ENCODE data around the gene TTBK1. TPM values are rescaled to one million over a fixed set of nuclear protein-coding genes. Genes with fewer than 3 reads are reported as not detected.

Gene TTBK1
- total and polyA plus RNA-seq, 7 donors: under 0.01 to 0.55 (median 0.25) TPM; not detected in 1

GRCh38 chr6:43240950-43241349, 2.3 kb upstream of the TTBK1 start:
- intact Hi-C loops (cut with DNase I): no loop called here
- H3K9me3 ChIP-seq: no peaks in the 10 kb centered on the region
- H3K27me3 ChIP-seq: peaks cover 14 to 62% (median 21%) of the 10 kb centered on the region in 3 donors
- TF ChIP-seq EP300 (IDR thresholded peaks at IDR 0.05) (no peak), CTCF (IDR thresholded peaks at IDR 0.05) (no peak), POLR2A (IDR thresholded peaks at IDR 0.05) (no peak), POLR2AphosphoS5 (IDR thresholded peaks at IDR 0.05) (no peak)
- H3K4me3 ChIP-seq: no peak overlapping the region
- no peaks in the 10 kb centered on the region for H3K4me1 ChIP-seq
- no peak overlapping the region for H3K27ac ChIP-seq
- no peak for DNase-seq
- WGBS, 2 donors: 77 to 90% methylated on average over 1 of the region's 1 CpG
- no peaks in the 10 kb centered on the region for H3K36me3 ChIP-seq

GRCh38 chr6:43241446-43241845, 1.8 kb upstream of the TTBK1 start:
- Histone ChIP-seq H3K27ac (no peak overlapping the region), H3K4me1 (peaks cover 0 to 2% (median under 1%) of the 10 kb centered on the region in 4 donors), H3K4me3 (no peak overlapping the region), H3K9me3 (no peaks in the 10 kb centered on the region), H3K27me3 (peaks cover 14 to 67% (median 21%) of the 10 kb centered on the region in 3 donors), H3K36me3 (no peaks in the 10 kb centered on the region)
- intact Hi-C loops (cut with DNase I): no loop called here
- TF ChIP-seq POLR2A (IDR thresholded peaks at IDR 0.05): no peak
- no peak for TF ChIP-seq CTCF (IDR thresholded peaks at IDR 0.05)
- no peak for TF ChIP-seq EP300 (IDR thresholded peaks at IDR 0.05)
- no peak for TF ChIP-seq POLR2AphosphoS5 (IDR thresholded peaks at IDR 0.05)
- DNase-seq: no peak
- WGBS, 2 donors: 94 to 98% methylated on average over 2 of the region's 2 CpGs

DNA sequence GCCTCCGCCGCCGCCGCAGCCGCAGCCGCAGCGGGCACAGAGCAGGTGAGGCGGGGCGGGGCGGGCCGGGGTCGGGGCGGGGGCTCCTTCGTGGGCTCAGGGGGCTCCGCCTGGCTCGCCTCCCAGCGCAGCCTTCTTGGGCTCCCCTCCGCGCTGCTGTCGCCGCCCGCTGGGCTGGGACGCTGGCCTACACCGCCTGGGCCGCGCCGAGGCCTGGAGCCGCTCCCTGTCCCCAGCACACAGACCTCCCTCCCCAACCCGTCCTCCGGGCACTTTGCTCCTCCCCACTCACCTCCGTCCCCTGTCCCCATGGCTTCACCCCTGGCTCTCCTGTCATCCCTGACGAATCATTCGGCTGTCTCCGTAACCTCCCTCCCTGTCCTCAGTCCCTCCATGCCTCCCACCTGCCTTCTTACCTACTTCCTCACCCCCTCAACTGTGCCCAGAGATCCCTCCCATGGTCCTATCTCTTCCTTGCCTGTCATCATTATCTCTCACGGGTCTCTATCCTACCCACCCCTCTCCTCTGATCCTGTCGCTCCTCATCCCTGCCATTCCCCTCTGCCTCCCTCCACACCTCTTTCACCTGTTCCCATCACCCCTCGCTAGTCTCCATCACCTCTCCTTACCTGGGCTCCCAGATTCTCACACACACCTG, 512 bp downstream of the TTBK1 start:
- WGBS, 2 donors: 16 to 31% methylated on average over 37 of the region's 37 CpGs
- Histone ChIP-seq H3K27me3 (peaks cover 14 to 64% (median 21%) of the 10 kb centered on the region in 3 donors), H3K27ac (no peak overlapping the region)

GRCh38 chr6:43246301-43247113, 3.2 kb downstream of the TTBK1 start:
- TF ChIP-seq CTCF (IDR thresholded peaks at IDR 0.05) (no peak), EP300 (IDR thresholded peaks at IDR 0.05) (no peak), POLR2A (IDR thresholded peaks at IDR 0.05) (no peak), POLR2AphosphoS5 (IDR thresholded peaks at IDR 0.05) (no peak)
- Histone ChIP-seq H3K27ac (peak overlapping the region in 2 of 4 donors; percentile 40 to 48), H3K4me1 (peaks cover 0 to 15% (median 12%) of the 10 kb centered on the region in 4 donors), H3K9me3 (no peaks in the 10 kb centered on the region), H3K4me3 (peak overlapping the region; percentile 26 to 63 (median 55)), H3K36me3 (no peaks in the 10 kb centered on the region), H3K27me3 (peaks cover 14 to 56% (median 21%) of the 10 kb centered on the region in 3 donors)
- DNase-seq: peak; percentile 74
- intact Hi-C loops (cut with DNase I): no loop called here
- WGBS, 2 donors: 27 to 32% methylated on average over 27 of the region's 27 CpGs

More for the DNA sequence above, 512 bp downstream of the TTBK1 start:
- H3K4me3 ChIP-seq: no peak overlapping the region
- H3K4me1 ChIP-seq: peaks cover 0 to 15% (median 12%) of the 10 kb centered on the region in 4 donors
- DNase-seq: no peak
- TF ChIP-seq POLR2A (IDR thresholded peaks at IDR 0.05): no peak
- no peak for TF ChIP-seq CTCF (IDR thresholded peaks at IDR 0.05)
- no peak for TF ChIP-seq EP300 (IDR thresholded peaks at IDR 0.05)
- TF ChIP-seq POLR2AphosphoS5 (IDR thresholded peaks at IDR 0.05): no peak
- no peaks in the 10 kb centered on the region for H3K9me3 ChIP-seq
- no peaks in the 10 kb centered on the region for H3K36me3 ChIP-seq
- intact Hi-C loops (cut with DNase I): no loop called here
